ENCODE results near the gene SRRM1. TPM values are rescaled to one million over a fixed set of nuclear protein-coding genes. Genes with fewer than 3 reads are reported as not detected.
A peak's percentile ranks its signal among the peaks of the same experiment; 100 is the strongest.
"Not testable (repeated sequence)": the region's sequence is repeated elsewhere in the genome, so short reads cannot be mapped to it uniquely, and the experiment has no call there.

Gene SRRM1
- total RNA-seq, 1 experiment from 2014 or later: 98.5 TPM

DNA sequence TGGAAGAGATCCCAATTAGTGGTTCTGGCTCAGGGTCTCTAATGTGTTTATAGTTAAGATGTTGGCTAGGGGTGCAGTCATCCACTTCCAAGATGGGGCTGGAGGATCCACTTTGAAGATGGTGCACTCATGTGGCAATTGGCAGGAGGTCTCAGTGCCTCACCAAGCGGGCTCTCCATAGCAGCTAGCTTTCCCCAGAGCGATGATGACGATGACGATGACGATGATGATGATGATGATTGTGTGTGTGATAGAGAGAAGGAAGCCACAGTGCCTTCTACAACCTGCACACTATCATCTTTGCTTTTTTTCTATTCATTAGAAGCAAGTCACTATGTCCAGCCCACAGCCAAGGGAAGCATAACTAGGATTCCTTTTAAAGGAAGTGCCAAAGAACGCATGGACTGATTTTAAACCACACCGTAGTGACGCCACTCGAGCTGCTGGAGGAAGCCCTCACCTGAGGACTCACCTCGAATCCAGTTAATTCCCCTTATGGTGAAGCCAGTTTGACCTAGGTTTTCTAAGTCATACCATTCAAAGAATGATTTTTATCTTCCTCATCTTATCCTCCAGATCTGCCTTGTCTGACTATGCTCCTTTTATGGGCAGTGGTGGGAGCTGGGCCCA, 49.4 kb downstream of the SRRM1 start:
- Histone ChIP-seq H3K79me2 (ENCODE audit: low read length) (no peaks in the 10 kb centered on the region), H3K9ac (ENCODE audit: low read length) (no peak overlapping the region), H3K36me3 (ENCODE audit: insufficient read depth, low read length) (no peaks in the 10 kb centered on the region), H2AFZ (ENCODE audit: low read length) (peak overlapping the region; percentile 36; the same call in 1 of the 2 replicates), H3K4me1 (ENCODE audit: low read length) (peaks cover 26% of the 10 kb centered on the region), H3K9me3 (ENCODE audit: low read length) (no peaks in the 10 kb centered on the region), H4K20me1 (ENCODE audit: insufficient read depth, low read depth, low read length) (no peaks in the 10 kb centered on the region), H3K27me3 (ENCODE audit: low read length) (no peaks in the 10 kb centered on the region), H3K9me2 (replicated peaks; ENCODE audit: insufficient read depth, low read length) (no peaks in the 10 kb centered on the region), H3K4me3 (ENCODE audit: low read length) (no peak overlapping the region), H3K4me2 (ENCODE audit: low read depth, low read length, poor library complexity, severe bottlenecking) (no peak overlapping the region), H3K27ac (ENCODE audit: low read length) (no peak overlapping the region)
- no peak for DNase-seq

DNA sequence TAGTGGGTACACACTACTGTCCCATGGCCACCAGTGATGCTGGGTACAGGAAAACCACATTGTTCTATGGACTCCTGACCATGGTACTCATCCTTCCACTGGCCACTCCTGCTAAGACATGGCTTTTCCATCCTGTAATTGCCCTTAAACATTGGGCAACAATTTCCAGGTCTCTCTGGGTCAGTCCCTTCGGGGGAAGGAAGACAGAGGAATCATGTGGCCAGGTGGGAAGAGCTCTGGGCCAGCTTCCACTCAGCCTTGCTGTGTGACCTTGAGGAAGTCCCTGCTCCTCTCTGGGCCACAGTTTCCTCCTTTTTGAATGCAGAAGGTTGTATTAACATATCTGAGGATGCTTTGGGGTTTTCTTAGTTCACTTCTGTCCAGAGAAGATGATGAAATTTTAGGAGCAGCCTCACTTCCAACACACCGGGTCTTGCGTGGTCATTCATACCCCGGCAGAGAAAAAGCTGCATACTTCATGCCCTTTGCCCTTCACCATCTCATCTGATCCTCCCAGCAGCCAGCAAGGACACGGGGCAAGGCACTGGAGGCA, 50.8 kb downstream of the SRRM1 start:
- peaks cover 23% of the 10 kb centered on the region for H3K4me1 ChIP-seq (ENCODE audit: low read length)
- H4K20me1 ChIP-seq (ENCODE audit: insufficient read depth, low read depth, low read length): no peaks in the 10 kb centered on the region
- H3K27ac ChIP-seq (ENCODE audit: low read length): no peak overlapping the region
- H3K4me3 ChIP-seq (ENCODE audit: low read length): no peak overlapping the region
- no peaks in the 10 kb centered on the region for H3K9me2 ChIP-seq (replicated peaks; ENCODE audit: insufficient read depth, low read length)
- no peaks in the 10 kb centered on the region for H3K27me3 ChIP-seq (ENCODE audit: low read length)
- peak overlapping the region; percentile 23 for H3K4me2 ChIP-seq (ENCODE audit: low read depth, low read length, poor library complexity, severe bottlenecking)
- H3K36me3 ChIP-seq (ENCODE audit: insufficient read depth, low read length): no peaks in the 10 kb centered on the region
- peak overlapping the region; percentile 20; the same call in 1 of the 2 replicates for H3K9ac ChIP-seq (ENCODE audit: low read length)
- H2AFZ ChIP-seq (ENCODE audit: low read length): no peak overlapping the region
- no peak for DNase-seq
- H3K9me3 ChIP-seq (ENCODE audit: low read length): no peaks in the 10 kb centered on the region
- H3K79me2 ChIP-seq (ENCODE audit: low read length): no peaks in the 10 kb centered on the region

DNA sequence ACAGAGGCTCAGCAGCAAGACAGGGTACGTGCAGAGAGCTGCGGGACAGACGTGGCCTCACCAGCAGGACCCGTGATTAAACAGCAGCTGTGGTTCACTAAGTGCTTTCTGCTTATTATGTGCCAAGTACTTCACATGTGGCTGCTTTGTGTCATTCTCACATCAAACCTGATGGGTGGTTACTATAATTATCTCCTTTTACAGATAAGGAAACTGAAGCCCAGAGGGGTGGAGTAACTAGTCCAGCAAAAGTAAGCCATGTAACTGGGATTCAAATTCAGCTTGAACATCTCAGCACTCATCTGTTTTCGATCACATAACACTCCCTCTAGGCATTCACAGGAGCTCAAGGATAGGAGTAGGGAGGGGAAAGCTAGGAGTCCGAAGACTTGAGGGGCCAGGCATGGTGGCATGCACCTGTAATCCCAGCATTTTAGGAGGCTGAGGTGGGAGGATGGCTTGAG, 51.3 kb downstream of the SRRM1 start:
- Histone ChIP-seq H3K4me2 (ENCODE audit: low read depth, low read length, poor library complexity, severe bottlenecking) (peak overlapping the region; percentile 23), H3K79me2 (ENCODE audit: low read length) (no peaks in the 10 kb centered on the region), H3K9me3 (ENCODE audit: low read length) (no peaks in the 10 kb centered on the region), H3K9me2 (replicated peaks; ENCODE audit: insufficient read depth, low read length) (no peaks in the 10 kb centered on the region), H3K9ac (ENCODE audit: low read length) (peak overlapping the region; percentile 20; the same call in 1 of the 2 replicates), H3K4me1 (ENCODE audit: low read length) (peaks cover 23% of the 10 kb centered on the region), H3K36me3 (ENCODE audit: insufficient read depth, low read length) (no peaks in the 10 kb centered on the region), H4K20me1 (ENCODE audit: insufficient read depth, low read depth, low read length) (no peaks in the 10 kb centered on the region), H3K27ac (ENCODE audit: low read length) (no peak overlapping the region), H3K27me3 (ENCODE audit: low read length) (no peaks in the 10 kb centered on the region), H3K4me3 (ENCODE audit: low read length) (no peak overlapping the region), H2AFZ (ENCODE audit: low read length) (no peak overlapping the region)
- peak; percentile 60 for DNase-seq

DNA sequence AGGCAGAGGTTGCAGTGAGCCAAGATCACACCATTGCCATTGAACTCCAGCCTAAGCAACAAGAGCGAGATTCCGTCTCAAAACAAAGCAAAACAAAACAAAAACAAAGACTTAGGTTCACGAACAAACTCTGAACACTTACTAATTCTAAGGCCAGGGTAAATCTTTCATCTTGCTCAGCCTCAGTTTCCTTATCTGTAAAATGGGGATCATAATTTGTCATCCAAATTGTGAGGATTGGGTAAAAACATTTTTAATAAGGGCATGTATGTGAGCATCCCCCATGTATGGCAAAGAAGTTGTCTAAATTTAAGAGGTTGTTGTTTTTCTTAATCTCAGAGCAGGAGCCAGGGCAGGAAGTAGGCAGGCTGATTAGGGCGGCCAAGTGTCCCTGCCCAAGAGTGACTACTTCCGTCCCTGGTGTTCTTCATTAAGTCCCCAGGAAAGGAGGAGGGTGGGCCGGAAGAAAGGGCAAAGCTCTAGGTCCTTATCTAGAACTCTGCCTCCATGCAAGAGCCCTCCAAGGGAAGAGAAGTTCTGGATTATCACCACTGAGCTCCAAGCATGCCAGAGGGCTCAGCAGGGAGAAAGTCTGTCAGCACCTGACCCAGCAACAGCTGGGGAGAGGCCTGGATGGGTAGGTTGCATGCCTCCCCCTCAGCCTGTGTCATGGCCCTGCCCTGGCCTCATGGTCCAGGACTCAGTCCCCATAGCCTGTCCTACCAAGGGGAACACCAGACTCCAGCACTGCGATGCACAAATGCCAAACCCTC, 52.3 kb downstream of the SRRM1 start:
- Histone ChIP-seq H3K27ac (ENCODE audit: low read length) (no peak overlapping the region), H3K27me3 (ENCODE audit: low read length) (no peaks in the 10 kb centered on the region), H4K20me1 (ENCODE audit: insufficient read depth, low read depth, low read length) (no peaks in the 10 kb centered on the region), H3K4me1 (ENCODE audit: low read length) (peaks cover 23% of the 10 kb centered on the region), H3K9me2 (replicated peaks; ENCODE audit: insufficient read depth, low read length) (no peaks in the 10 kb centered on the region), H3K4me2 (ENCODE audit: low read depth, low read length, poor library complexity, severe bottlenecking) (no peak overlapping the region), H3K79me2 (ENCODE audit: low read length) (no peaks in the 10 kb centered on the region), H3K4me3 (ENCODE audit: low read length) (no peak overlapping the region), H3K9me3 (ENCODE audit: low read length) (no peaks in the 10 kb centered on the region), H3K9ac (ENCODE audit: low read length) (no peak overlapping the region), H2AFZ (ENCODE audit: low read length) (no peak overlapping the region), H3K36me3 (ENCODE audit: insufficient read depth, low read length) (no peaks in the 10 kb centered on the region)
- peak; percentile 58 for DNase-seq

GRCh38 chr1:24696041-24696755, 53.1 kb downstream of the SRRM1 start:
- Histone ChIP-seq H3K4me3 (ENCODE audit: low read length) (no peak overlapping the region), H3K27me3 (ENCODE audit: low read length) (no peaks in the 10 kb centered on the region), H3K9ac (ENCODE audit: low read length) (no peak overlapping the region), H3K9me3 (ENCODE audit: low read length) (no peaks in the 10 kb centered on the region), H3K36me3 (ENCODE audit: insufficient read depth, low read length) (no peaks in the 10 kb centered on the region), H3K9me2 (replicated peaks; ENCODE audit: insufficient read depth, low read length) (no peaks in the 10 kb centered on the region), H3K79me2 (ENCODE audit: low read length) (no peaks in the 10 kb centered on the region), H4K20me1 (ENCODE audit: insufficient read depth, low read depth, low read length) (no peaks in the 10 kb centered on the region), H3K4me1 (ENCODE audit: low read length) (peaks cover 23% of the 10 kb centered on the region), H3K4me2 (ENCODE audit: low read depth, low read length, poor library complexity, severe bottlenecking) (no peak overlapping the region), H2AFZ (ENCODE audit: low read length) (no peak overlapping the region), H3K27ac (ENCODE audit: low read length) (no peak overlapping the region)
- DNase-seq: no peak

DNA sequence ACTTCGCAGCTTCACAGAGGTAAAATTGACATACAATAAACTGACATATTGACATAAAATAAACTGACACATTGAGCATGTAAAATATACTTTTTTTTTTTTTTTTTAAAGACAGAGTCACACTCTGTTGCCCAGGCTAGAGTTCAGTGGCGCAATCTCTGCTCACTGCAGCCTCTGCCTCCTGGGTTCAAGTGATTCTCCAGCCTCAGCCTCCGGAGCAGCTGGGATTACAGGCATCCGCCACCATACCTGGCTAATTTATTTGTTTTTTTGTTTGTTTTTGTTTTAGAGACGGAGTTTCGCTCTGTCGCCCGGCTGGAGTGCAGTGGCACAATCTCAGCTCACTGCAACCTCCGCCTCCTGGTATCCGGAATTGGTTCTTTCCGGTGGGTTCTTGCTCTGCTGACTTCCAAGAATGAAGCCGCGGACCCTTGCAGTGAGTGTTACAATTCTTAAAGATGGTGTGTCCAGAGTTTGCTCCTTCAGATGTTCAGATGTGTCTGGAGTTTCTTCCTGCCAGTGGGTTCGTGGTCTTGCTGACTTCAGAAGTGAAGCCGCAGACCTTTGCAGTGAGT, 53.7 kb downstream of the SRRM1 start:
- H3K79me2 ChIP-seq (ENCODE audit: low read length): no peaks in the 10 kb centered on the region
- no peaks in the 10 kb centered on the region for H3K9me2 ChIP-seq (replicated peaks; ENCODE audit: insufficient read depth, low read length)
- H3K4me1 ChIP-seq (ENCODE audit: low read length): peaks cover 23% of the 10 kb centered on the region
- no peaks in the 10 kb centered on the region for H3K27me3 ChIP-seq (ENCODE audit: low read length)
- no peak overlapping the region for H3K9ac ChIP-seq (ENCODE audit: low read length)
- no peak overlapping the region for H2AFZ ChIP-seq (ENCODE audit: low read length)
- no peak overlapping the region for H3K4me3 ChIP-seq (ENCODE audit: low read length)
- no peaks in the 10 kb centered on the region for H3K36me3 ChIP-seq (ENCODE audit: insufficient read depth, low read length)
- no peaks in the 10 kb centered on the region for H3K9me3 ChIP-seq (ENCODE audit: low read length)
- DNase-seq: no peak
- H3K27ac ChIP-seq (ENCODE audit: low read length): no peak overlapping the region
- H3K4me2 ChIP-seq (ENCODE audit: low read depth, low read length, poor library complexity, severe bottlenecking): no peak overlapping the region
- no peaks in the 10 kb centered on the region for H4K20me1 ChIP-seq (ENCODE audit: insufficient read depth, low read depth, low read length)

DNA sequence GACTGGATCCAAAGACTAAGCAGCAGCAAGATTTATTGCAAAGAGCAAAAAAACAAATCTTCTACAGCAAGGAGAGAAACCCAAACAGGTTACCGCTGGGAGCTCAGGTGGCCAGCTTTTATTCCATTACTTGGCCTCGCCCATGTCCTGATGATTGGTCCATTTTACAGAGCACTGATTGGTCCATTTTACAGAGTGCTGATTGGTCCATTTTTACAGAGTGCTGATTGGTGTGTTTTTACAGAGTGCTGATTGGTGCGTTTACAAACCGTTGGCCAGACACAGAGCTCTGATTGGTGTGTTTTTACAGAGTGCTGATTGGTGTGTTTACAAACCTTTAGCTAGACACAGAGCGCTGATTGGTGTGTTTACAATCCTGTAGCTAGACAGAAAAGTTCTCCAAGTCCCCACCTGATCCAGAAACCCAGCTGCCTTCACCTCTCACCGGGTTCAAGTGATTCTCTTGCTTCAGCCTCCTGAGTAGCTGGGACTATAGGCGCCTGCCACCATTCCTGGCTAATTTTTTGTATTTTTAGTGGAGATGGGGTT, 54.4 kb downstream of the SRRM1 start:
- H3K79me2 ChIP-seq (ENCODE audit: low read length); H3K9ac ChIP-seq (ENCODE audit: low read length); H2AFZ ChIP-seq (ENCODE audit: low read length); H3K9me3 ChIP-seq (ENCODE audit: low read length); H4K20me1 ChIP-seq (ENCODE audit: insufficient read depth, low read depth, low read length); H3K36me3 ChIP-seq (ENCODE audit: insufficient read depth, low read length); DNase-seq; H3K27me3 ChIP-seq (ENCODE audit: low read length); H3K4me2 ChIP-seq (ENCODE audit: low read depth, low read length, poor library complexity, severe bottlenecking); H3K4me3 ChIP-seq (ENCODE audit: low read length); H3K9me2 ChIP-seq (replicated peaks; ENCODE audit: insufficient read depth, low read length); H3K27ac ChIP-seq (ENCODE audit: low read length): not testable (repeated sequence)
- peaks cover 23% of the 10 kb centered on the region for H3K4me1 ChIP-seq (ENCODE audit: low read length)

Measured in Karpas-422 (cell line).